ENCODE results near the gene SSNA1. TPM values are rescaled to one million over a fixed set of nuclear protein-coding genes. Genes with fewer than 3 reads are reported as not detected.

Gene SSNA1
- total and polyA plus RNA-seq, 9 of the 15 experiments (the other 6 are each of a cell fraction or from before 2014, with no cell fraction given): 1.9 to 130 (median 57.1) TPM

DNA sequence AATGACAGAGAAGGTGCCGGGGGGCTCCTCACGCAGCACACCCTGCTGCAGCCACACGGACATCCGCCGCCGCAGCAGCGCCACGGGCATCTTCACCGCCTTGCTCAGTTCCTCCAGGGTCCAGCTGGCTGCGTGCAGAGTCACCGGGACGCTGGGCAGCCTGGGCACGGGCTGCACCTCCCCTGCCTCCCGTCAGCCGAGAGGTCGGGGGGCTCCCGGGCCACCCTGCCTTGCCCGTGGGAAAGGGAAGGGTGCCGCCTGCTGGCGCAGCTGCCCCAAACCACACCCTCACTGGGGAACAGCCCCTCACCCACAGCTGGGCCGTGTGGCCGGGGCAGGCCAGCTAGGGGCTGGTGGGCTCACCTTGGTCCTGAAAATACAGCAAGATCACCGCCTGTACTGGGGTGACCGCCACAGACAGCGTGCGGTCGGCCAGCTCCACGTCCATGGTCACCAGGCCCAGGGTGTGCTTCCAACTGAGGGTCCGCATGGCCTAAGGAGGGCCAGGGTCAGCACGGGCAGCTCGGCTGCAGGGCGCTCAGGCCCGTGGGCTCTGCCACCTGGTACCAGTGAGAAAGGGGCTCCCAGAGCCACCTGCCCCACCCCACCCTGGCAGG, 13.0 kb upstream of the SSNA1 start (continued):
- TF ChIP-seq FOSL1 (tag; conservative IDR thresholded peaks at IDR 0.05) (no peak), TCF7 (IDR thresholded peaks at IDR 0.05; ENCODE audit: borderline replicate concordance) (no peak), USF2 (CRISPR knock-in tag; IDR thresholded peaks at IDR 0.05) (no peak), SIN3A (IDR thresholded peaks at IDR 0.05; ENCODE audit: borderline replicate concordance in 2 of 2, control insufficient read depth in 1 of 2, low read depth in 2 of 2, low read length in 2 of 2) (no peak), RAD21 (CRISPR knock-in tag; conservative IDR thresholded peaks at IDR 0.05 in 1 of 2, IDR thresholded peaks at IDR 0.05 in 1 of 2) (peak in 1 of 2 experiments; percentile 18; a peak in 1 of 4 replicates), MAX (CRISPR knock-in tag; IDR thresholded peaks at IDR 0.05) (0 out of 2 replicates have a peak, but pooled peaks have one; percentile 31)
- TF ChIP-seq, protein P1, sequence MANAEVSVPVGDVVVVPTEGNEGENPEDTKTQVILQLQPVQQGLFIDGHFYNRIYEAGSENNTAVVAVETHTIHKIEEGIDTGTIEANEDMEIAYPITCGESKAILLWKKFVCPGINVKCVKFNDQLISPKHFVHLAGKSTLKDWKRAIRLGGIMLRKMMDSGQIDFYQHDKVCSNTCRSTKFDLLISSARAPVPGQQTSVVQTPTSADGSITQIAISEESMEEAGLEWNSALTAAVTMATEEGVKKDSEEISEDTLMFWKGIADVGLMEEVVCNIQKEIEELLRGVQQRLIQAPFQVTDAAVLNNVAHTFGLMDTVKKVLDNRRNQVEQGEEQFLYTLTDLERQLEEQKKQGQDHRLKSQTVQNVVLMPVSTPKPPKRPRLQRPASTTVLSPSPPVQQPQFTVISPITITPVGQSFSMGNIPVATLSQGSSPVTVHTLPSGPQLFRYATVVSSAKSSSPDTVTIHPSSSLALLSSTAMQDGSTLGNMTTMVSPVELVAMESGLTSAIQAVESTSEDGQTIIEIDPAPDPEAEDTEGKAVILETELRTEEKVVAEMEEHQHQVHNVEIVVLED (CRISPR knock-in tag; IDR thresholded peaks at IDR 0.05): no peak
- TF ChIP-seq, protein P2, sequence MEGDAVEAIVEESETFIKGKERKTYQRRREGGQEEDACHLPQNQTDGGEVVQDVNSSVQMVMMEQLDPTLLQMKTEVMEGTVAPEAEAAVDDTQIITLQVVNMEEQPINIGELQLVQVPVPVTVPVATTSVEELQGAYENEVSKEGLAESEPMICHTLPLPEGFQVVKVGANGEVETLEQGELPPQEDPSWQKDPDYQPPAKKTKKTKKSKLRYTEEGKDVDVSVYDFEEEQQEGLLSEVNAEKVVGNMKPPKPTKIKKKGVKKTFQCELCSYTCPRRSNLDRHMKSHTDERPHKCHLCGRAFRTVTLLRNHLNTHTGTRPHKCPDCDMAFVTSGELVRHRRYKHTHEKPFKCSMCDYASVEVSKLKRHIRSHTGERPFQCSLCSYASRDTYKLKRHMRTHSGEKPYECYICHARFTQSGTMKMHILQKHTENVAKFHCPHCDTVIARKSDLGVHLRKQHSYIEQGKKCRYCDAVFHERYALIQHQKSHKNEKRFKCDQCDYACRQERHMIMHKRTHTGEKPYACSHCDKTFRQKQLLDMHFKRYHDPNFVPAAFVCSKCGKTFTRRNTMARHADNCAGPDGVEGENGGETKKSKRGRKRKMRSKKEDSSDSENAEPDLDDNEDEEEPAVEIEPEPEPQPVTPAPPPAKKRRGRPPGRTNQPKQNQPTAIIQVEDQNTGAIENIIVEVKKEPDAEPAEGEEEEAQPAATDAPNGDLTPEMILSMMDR (IDR thresholded peaks at IDR 0.05 in 2 of 3, conservative IDR thresholded peaks at IDR 0.05 in 1 of 3; ENCODE audit: insufficient read depth in 2 of 3, low read depth in 1 of 3, low read length in 3 of 3): peak in 2 of 3 experiments; percentile 27 to 30; a peak in 3 of 6 replicates
